ENCODE results near the gene SASH1. TPM values are rescaled to one million over a fixed set of nuclear protein-coding genes. Genes with fewer than 3 reads are reported as not detected.

Gene SASH1
- total RNA-seq, 1 experiment from 2014 or later = 9.8 TPM

GRCh38 chr6:148358196-148358785 lies 15.7 kb downstream of the SASH1 start:
- Histone ChIP-seq H4K20me1 (ENCODE audit: low read length) (no peaks in the 10 kb centered on the region), H3F3A (ENCODE audit: low read length, unreplicated experiment) (no peaks in the 10 kb centered on the region), H3K79me2 (ENCODE audit: low read length) (no peaks in the 10 kb centered on the region), H3K36me3 (ENCODE audit: low read depth, low read length) (no peaks in the 10 kb centered on the region), H3K27ac (ENCODE audit: low read length) (no peak overlapping the region), H3K27me3 (ENCODE audit: low read length) (no peaks in the 10 kb centered on the region), H2AFZ (ENCODE audit: low read length) (no peak overlapping the region), H3K9ac (ENCODE audit: low read length) (no peak overlapping the region), H3K9me2 (replicated peaks; ENCODE audit: low read length) (no peaks in the 10 kb centered on the region), H3K4me1 (ENCODE audit: insufficient read depth, low read length) (no peaks in the 10 kb centered on the region), H3K9me3 (ENCODE audit: low read length) (no peaks in the 10 kb centered on the region), H3K4me3 (ENCODE audit: low read length) (no peak overlapping the region), H3K4me2 (ENCODE audit: low read length) (no peak overlapping the region)
- TF ChIP-seq CTCF (conservative IDR thresholded peaks at IDR 0.05; ENCODE audit: low read depth, low read length) = no peak
- TF ChIP-seq EZH2 (IDR thresholded peaks at IDR 0.05; ENCODE audit: low read length, unreplicated experiment) = no peak
- no peak for TF ChIP-seq EZH2phosphoT487 (IDR thresholded peaks at IDR 0.05; ENCODE audit: borderline replicate concordance, low read length)
- CTCF ChIA-PET = no interaction called here
- ATAC-seq = no peak
- BruUV-seq (replicated peaks) = no TSS peak
- POLR2A ChIA-PET (ENCODE audit: unreplicated experiment) = no interaction called here
- intact Hi-C loops (cut with micrococcal nuclease) = no loop called here
- no peak for DNase-seq

- DNase-seq (no peak), ATAC-seq (no peak)
- Histone ChIP-seq H3K36me3 (ENCODE audit: low read depth, low read length) (no peaks in the 10 kb centered on the region), H3K27me3 (ENCODE audit: low read length) (no peaks in the 10 kb centered on the region), H3K79me2 (ENCODE audit: low read length) (no peaks in the 10 kb centered on the region), H3K4me2 (ENCODE audit: low read length) (no peak overlapping the region), H4K20me1 (ENCODE audit: low read length) (no peaks in the 10 kb centered on the region), H3K4me3 (ENCODE audit: low read length) (no peak overlapping the region), H3K9me2 (replicated peaks; ENCODE audit: low read length) (no peaks in the 10 kb centered on the region), H2AFZ (ENCODE audit: low read length) (no peak overlapping the region), H3K27ac (ENCODE audit: low read length) (no peak overlapping the region), H3K4me1 (ENCODE audit: insufficient read depth, low read length) (no peaks in the 10 kb centered on the region), H3F3A (ENCODE audit: low read length, unreplicated experiment) (no peaks in the 10 kb centered on the region), H3K9me3 (ENCODE audit: low read length) (no peaks in the 10 kb centered on the region), H3K9ac (ENCODE audit: low read length) (no peak overlapping the region)
- no TSS peak for BruUV-seq (replicated peaks)
- POLR2A ChIA-PET (ENCODE audit: unreplicated experiment) = no interaction called here
- TF ChIP-seq EZH2phosphoT487 (IDR thresholded peaks at IDR 0.05; ENCODE audit: borderline replicate concordance, low read length) (no peak), CTCF (conservative IDR thresholded peaks at IDR 0.05; ENCODE audit: low read depth, low read length) (no peak), EZH2 (IDR thresholded peaks at IDR 0.05; ENCODE audit: low read length, unreplicated experiment) (no peak)
- CTCF ChIA-PET = no interaction called here
- intact Hi-C loops (cut with micrococcal nuclease) = no loop called here
Measured at GRCh38 chr6:148359228-148359627, 16.6 kb downstream of the SASH1 start.

GRCh38 chr6:148364056-148364824 lies 21.6 kb downstream of the SASH1 start:
- no peaks in the 10 kb centered on the region for H3K79me2 ChIP-seq (ENCODE audit: low read length)
- TF ChIP-seq CTCF (conservative IDR thresholded peaks at IDR 0.05; ENCODE audit: low read depth, low read length) = no peak
- no peak for TF ChIP-seq EZH2phosphoT487 (IDR thresholded peaks at IDR 0.05; ENCODE audit: borderline replicate concordance, low read length)
- TF ChIP-seq EZH2 (IDR thresholded peaks at IDR 0.05; ENCODE audit: low read length, unreplicated experiment) = no peak
- no peak overlapping the region for H3K9ac ChIP-seq (ENCODE audit: low read length)
- no peaks in the 10 kb centered on the region for H3K27me3 ChIP-seq (ENCODE audit: low read length)
- no peaks in the 10 kb centered on the region for H4K20me1 ChIP-seq (ENCODE audit: low read length)
- no peaks in the 10 kb centered on the region for H3K9me3 ChIP-seq (ENCODE audit: low read length)
- H3K4me2 ChIP-seq (ENCODE audit: low read length) = no peak overlapping the region
- no peak for ATAC-seq
- no peaks in the 10 kb centered on the region for H3K9me2 ChIP-seq (replicated peaks; ENCODE audit: low read length)
- H3K27ac ChIP-seq (ENCODE audit: low read length) = no peak overlapping the region
- no peak for DNase-seq
- no peaks in the 10 kb centered on the region for H3K36me3 ChIP-seq (ENCODE audit: low read depth, low read length)
- POLR2A ChIA-PET (ENCODE audit: unreplicated experiment) = no interaction called here
- intact Hi-C loops (cut with micrococcal nuclease) = no loop called here
- BruUV-seq (replicated peaks) = no TSS peak
- no peaks in the 10 kb centered on the region for H3K4me1 ChIP-seq (ENCODE audit: insufficient read depth, low read length)
- no peak overlapping the region for H2AFZ ChIP-seq (ENCODE audit: low read length)
- H3F3A ChIP-seq (ENCODE audit: low read length, unreplicated experiment) = no peaks in the 10 kb centered on the region
- CTCF ChIA-PET = no interaction called here
- no peak overlapping the region for H3K4me3 ChIP-seq (ENCODE audit: low read length)

All from PC-3 (cell line).